Fibroblast of upper back skin (primary cell): ENCODE data around the gene SCN7A.
A peak's percentile ranks its signal among the peaks of the same experiment; 100 is the strongest.
"Not testable (repeated sequence)": the region's sequence is repeated elsewhere in the genome, so short reads cannot be mapped to it uniquely, and the experiment has no call there.

Experiments
- DNase-seq: peaks from one replicate; pipeline ENCODE4 v3.0.0-alpha.2; 2013

The SCN7A gene

DNA sequence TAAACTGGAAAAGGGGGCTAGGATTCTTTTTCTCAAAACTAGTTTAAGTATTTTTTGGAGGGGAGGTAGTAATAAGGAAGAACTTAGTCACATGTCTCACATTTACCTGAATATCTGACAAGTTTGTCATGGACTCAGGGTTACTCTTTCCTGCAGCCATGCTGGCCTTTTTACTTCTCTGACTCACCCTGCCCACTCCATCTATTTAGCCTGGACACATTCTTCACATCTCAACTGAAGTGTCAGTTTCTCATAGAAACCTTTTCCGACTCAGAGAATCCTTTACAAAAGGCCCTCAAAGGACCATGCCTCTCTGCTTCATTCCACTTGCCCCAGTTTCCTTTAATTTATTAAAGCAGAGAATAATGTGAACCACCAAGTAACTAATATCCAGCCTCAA is 42.6 kb downstream of the SCN7A start:
- peak; percentile 3 for DNase-seq

DNA sequence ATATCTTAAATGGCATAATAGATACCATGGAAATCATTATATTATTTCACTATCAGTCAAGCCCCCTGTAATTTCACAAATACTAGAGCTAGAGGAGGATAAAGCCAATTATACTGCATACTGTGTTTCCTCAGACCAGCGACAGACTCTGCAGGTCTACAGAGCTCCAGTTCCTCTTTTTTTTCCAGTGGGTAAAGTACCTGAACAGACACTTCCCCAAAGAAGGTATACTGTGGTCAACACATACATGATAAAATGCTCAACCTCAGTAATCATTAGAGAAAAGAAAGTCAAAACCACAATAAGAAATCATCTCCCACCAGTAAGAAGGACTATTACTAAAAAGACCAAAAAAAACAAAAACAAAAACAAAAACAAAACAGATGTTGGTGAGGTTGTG is 44.6 kb downstream of the SCN7A start:
- DNase-seq = no peak

DNA sequence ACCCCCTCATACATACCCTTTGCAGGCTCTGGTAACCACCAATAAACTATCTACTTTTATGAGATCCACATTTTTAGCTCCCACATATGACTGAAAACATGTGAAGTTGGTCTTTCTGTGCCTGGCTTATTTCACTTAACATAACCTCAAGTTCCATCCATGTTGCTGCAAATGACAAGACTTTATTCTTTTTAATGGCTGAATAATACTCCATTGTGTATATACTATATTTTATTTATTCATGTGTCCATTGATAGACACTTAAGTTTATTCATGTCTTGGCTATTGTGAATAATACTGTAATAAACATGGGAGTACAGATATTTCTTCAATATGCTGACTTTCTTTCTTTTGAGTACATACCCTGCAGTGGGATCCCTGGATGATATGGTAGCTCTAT is 45.9 kb downstream of the SCN7A start:
- no peak for DNase-seq

DNA sequence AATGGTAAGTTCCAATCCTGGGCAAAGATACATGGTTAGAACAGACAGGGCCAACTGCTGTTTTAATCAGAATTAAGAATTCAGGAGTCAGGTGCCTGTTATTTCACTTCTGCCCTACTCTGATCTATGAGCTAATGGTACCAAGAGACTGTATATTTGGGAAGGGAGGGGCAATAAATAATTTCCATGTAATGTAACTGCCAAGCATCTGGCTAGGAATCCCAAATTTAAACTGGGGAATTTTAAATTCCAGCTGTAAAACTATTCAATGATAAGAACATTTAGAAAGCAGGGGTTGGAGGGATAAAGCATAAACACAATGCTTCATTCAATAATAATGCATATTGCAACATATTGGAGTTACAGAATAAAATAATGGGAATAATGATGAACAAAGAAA is 49.7 kb downstream of the SCN7A start:
- DNase-seq = no peak

DNA sequence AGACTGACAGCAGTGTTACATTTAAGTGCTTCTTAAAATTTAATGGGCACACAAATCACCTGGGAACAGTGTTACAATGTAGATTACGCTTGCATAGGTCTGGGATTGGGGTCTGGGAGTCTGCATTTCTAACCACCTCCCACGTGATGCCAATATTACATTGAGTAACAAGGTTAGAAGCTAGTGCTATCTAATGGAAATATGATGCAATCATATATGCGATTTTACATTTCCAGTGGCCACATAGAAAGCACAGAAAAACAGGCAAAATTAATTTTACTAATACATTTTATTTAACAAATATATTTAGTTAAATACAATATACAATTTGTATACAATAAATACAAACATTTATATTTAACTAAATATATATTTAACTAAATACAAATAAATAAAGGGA is 53.7 kb downstream of the SCN7A start:
- no peak for DNase-seq

DNA sequence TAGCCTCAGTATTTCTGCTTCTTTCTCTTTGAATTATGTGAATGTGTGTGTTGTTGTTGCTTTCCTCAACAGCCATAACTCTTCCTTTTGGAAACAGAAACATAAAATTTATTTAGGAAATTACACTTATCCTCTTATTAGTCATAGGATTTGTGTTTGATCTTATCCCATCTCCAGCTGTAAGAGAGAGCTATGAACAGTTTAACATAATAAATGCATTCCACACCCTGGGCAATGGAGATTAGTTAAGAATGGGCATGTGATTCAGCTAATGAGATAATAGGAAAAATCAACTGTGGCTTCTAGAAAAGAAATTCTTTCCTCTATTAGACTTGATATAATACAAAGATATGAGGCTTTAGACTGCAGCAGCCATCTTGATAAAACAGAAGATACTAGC is 55.0 kb downstream of the SCN7A start:
- DNase-seq = no peak

DNA sequence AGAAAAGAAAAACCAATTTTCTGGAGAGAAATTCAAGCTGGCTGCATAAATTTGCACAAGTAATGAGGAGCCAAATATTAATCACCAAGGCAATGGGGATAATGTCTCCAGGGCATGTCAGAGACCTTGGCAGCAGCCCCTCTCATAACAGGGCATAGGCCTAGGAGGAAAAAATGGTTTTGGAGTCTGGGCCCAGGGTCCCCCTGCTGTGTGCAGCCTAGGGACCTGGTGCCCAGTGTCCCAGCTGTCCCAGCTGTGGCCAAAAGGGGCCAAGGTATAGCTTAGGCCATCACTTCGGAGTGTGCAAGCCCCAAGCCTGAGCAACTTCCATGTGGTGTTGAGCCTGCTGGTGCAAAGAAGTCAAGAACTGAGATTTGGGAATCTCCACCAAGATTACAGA is 57.1 kb downstream of the SCN7A start:
- no peak for DNase-seq

DNA sequence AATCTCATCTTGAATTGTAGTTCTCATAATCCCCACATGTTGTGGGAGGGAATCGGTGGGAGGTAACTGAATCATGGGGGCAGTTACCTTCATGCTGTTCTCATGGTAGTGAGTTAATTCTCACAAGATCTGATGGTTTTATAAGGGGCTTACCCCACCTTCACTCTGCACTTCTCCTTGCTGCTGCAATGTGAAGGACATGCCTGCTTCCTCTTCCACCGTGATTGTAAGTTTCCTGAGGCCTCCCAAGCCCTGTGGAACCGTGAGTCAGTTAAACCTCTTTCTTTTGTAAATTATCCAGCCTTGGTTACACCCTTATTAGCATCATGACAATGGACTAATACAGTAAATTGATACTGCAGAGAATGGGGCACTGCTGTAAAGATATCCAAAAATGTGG is 57.9 kb downstream of the SCN7A start:
- DNase-seq = no peak

DNA sequence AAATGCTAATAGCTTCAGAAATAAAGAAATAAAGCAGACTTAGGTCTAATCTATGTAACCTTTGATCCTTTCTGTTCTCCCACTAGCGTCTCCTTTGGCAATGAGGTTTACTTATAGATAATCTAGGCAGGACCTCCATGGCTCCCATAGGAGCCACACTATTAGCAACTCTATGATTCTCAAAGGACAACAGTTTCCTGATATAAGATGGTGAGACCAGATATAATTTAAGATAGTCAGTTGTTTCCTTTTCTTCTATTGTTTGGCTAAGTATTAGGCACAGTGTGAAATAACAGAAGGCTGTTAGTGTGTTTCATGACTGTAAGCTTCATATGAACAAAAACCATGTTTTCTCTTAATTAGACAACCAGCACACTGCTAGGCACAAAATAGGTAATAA is 59.6 kb downstream of the SCN7A start:
- DNase-seq = no peak

DNA sequence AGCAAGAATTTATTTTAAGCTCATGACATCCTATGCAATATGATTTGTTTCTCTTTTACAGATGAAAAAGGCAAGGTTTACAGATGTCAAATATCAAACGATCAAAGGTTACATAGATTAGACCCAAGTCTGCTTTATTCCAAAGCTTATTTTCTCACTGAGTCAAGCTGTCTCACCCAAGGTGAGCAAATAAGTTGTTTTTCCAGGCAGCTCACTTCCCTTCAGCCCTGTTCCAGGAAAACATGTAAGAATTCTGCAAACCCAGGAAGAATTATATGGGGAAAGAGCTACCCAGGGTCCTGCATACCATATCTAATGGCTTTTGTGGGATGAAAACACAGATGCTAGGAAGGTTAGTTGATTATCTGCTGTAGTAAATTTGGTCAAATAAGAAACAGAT is 60.6 kb downstream of the SCN7A start:
- DNase-seq = no peak

DNA sequence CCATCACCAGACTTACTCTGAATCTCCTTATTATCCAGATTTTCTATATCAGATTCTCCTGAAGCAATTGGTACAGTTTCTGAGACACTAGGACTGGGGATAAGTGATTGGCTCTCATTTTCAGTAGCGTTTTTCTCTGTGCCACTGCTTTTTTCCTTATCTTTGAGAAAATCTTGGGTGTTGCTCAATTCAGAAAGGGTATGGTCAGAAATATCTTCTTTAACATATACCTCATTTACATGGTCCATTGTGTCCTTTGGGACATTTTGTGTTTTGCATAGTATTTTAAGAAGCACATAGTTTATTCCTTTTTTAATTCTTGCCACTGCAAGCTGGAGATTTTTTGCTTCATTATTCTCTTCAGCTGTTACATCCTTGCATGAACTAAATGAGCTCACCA is 61.7 kb downstream of the SCN7A start:
- no peak for DNase-seq

DNA sequence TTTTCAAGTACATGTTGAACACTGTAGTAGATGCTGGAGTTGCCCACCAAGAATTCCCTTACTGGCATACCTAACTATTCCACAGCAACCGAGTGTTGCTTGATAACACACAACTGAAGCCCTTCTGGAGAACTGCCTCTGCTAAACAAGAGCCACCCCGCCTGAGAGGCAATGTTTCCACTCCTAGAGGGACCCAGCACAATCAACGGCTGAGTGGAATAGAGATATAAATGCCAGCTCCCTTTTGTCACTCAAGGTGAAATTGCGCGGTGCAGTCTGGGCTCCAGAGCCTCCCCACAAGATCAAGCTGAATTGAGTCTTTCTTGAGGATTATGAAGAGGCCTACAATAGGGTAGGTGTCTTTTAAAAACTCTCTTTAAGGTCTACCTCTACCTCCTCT is 69.2 kb downstream of the SCN7A start:
- DNase-seq = no peak

DNA sequence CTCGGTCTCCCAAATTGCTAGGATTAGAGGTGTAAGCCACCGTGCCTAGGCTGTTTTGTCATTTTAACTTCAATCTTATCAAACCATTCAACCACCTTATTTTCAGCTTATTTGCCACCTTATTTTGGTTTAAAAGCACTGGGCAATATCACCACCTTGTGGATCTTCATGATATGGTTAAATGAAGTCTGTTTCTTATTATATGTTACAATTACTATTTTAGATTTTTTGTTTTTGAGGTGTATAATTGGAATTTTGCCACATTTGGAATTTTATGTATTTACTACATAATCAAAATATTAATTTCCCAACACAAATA is 74.5 kb downstream of the SCN7A start:
- DNase-seq = peak; percentile 64

DNA sequence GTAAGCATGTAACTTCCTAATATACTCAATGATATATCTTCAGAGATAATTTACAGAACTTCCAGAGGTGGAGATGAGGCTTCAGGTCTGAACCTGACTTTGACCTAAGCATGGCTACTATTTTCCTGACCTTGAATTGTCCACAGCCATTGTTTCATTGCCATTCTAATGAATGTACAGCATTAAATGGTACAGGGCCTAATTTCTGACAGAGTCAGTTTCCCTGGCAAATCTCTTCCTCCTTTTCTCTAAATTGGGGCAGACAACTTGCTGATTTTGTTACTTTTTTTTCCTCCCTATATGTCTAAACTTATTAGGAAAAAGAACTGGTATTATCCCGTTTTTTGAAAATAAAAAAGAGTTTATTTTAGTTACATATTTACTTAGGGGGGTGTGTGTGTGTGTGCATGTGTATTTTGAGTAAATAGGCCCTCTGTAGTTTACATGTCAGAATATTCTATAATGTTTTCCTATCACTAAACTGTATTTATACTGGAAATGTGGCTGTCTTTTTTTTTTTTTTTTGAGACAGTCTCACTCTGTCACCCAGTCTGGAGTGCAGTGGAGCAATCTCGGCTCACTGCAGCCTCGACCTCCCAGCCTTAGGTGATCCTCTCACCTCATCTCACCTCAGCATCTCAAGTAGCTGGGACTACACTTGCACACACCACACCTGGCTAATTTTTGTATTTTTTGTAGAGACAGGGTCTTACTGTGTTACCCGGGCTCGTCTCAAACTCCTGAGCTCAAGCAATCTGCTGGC is 75.0 kb downstream of the SCN7A start:
- DNase-seq = no peak

DNA sequence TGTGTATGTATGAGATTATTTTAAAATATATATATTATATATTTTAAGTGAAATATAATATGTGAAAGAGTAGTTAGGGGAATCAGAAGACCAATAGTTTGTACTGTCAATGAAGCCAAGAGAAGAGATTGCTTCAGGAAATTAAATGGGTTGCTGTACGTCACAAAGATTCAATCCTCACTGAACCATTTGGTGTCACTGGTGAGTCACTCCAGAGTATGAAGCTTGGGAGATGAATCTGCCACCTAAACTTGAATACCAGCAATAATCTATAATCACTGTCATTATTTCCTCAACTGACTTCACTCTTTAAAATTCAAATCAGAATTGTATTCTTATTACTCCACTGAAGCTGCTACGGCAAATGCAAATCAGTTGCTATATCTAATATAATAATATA is 76.4 kb downstream of the SCN7A start:
- peak; percentile 58 for DNase-seq

DNA sequence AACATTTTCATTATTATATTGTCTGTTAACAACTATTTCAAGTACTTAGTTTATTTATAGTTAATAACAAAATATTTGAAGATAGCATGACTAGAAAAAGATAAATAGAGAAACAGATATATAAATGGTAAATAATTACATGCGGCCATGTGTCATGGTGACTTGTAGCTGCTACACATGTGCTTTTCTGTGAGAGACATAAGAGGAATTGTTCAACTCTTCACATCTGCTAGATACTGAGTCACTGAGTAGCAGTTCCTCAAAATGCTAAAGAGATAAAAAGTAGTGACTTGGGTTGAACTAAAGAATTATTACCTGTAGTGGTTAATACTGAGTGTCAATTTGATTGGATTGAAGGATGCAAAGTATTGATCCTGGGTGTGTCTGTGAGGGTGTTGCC is 80.8 kb downstream of the SCN7A start:
- peak; percentile 25 for DNase-seq

DNA sequence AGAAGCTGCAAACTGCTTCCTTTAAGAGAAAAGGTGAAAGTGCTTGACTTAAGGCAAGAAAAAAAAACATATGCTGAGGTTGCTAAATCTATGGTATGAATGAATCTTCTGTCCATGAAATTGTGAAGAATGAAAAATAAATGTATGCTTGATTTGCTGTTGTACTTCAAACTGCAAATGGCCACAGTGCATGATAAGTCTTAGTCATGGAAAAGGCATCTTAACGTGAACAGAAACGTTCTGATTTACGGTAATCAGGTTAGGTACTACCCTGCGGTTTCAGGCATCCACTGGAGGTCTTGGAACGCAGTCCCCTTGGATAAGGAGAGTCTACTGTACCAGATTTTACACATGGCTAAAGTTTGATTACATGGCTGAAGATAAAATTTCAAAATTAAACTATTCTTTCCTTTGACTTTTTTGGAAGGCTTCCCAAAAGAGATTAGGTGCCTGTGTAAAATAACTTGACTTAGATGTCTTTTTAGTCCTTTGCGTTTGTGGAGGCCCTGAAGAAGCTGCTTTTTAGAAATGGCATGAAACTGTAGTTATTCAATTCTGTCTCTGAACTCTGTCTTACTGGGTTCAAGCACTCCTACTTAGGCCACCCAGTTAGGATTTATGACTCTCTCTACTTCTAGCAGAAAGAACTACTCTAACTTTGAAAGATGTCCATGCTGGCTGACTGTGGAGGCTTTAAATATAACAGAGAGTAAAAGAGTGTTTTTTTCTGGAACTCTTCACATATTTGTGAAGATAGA is 82.4 kb downstream of the SCN7A start:
- DNase-seq = peak; percentile 91

DNA sequence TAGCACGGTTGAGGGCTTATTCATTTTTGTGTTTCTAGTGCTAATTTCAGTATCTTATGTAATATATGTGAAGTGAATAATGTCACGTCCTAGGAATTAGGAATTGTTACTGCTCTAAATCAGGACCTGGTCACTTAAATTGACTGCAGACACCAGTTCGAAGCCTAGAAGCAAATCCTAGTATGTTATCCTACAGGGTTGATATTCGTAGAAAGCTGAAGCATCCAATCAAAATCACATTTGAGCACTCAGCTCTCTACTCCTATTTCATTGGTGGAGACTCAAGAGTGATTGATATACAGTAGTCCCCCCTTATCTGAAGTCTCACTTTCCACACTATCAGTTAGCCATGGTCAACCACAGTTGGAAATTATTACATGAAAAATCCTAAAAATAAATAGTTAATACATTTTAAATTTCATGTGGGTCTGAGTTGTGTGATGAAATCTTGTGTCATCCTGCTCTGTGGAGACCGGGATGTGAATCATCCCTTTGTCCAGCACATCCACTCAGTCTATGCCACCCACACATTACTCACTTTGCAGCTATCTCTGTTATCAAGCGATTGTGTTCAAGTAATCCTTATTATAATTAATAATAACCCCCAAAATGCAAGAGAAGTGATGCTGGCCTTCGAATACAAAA is 83.1 kb downstream of the SCN7A start:
- DNase-seq = peak; percentile 95

DNA sequence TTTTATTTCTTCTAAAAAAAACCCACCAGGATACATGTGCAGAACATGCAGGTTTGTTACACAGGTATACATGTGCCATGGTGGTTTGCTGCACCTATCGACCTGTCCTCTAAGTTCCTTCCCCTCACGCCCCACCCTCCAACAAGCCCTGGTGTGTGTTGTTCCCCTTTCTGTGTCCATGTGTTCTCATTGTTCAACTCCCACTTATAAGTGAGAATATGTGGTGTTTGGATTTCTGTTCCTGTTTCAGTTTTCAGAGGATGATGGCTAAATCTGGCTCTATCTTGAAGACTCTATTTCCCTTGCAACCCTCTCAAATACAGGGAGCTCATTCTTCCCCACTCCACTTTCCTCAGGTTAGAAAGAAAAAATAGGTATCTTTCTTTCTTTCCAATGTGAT is 86.3 kb downstream of the SCN7A start:
- not testable (repeated sequence) for DNase-seq

DNA sequence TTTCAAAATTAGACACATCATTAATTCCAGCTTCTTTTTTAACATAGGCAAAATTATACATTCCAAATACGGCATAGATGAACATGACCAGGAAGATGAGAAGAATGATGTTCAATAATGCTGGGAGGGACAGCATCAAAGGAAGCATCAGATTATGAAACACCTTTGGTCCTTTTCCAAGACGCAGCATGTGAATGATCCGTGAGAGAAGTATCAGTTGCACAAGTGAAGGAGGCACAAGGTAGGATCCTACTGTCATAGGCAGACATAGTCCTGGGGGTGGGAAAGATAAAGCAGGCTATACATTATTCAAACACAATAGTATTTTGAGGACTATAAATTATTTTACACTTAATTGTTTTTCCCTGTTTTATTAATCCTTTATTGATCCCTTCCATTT is 87.7 kb downstream of the SCN7A start:
- DNase-seq = no peak

DNA sequence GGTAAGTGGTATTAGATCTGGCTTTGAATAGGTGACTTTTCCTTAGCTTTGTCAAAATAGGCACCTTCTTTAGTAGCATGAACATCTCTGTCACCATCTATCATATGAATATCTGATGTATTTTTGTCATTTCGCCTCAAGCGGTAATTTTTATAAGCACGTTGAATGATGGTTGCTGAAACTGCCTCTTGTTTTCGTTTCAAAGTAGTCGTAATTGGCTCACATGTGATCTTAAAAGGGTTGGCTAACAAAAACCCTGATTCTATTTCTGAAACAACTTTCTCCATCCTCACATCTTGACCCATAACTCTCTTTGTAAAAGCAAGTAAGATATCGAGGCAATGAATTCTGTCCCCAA is 88.5 kb downstream of the SCN7A start:
- no peak for DNase-seq

DNA sequence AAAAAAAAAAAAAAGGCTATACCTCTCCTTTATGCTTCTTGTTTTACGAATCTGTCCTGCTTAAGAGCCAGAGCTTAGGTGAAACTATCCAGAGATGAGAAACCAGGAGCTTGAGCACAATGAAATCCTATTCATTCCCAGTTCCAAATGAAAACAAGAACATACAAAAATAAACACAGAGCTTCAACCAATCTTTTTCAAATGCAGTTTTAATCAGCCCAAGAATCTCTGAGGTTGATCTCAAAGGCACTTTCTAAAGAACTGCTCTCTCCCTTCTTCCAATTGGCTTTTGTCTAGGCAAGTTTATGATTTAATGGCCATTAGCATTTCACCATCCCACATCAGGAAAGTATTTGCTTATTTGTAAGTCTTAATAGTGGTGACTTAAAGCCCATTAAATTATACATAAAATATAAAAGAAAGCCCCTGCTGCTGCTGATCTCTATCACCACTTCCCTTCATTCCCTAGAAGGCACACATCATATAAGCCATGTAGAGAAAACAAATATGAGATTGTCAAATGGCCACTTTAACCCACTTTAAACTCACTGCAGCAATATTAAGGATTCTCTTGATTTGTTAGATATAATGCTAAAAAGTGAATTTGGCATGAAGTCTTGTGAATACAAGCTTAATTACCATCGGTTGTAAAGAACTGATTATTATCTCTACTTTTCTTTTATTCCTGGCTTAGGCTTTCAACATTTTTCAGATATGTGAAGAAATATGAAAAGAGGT is 89.0 kb downstream of the SCN7A start:
- DNase-seq = no peak

DNA sequence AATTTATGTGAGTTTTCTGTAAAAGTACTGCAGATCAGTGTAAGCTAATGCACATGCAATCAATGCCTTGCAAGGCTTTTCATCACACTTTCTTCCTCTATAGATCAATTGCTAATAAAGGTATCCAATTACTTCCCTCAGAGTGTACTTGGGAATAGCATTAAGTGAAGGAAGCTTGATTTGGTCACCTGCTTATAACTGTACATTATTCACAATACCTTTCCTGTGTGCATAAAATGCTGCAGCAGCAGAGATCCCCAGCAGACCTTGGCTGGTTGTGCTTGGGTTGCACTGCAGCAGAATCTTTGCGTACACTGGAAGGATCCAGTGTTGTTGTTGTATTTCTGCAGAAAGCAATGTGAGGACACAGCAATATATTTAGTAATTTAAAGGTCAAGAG is 99.8 kb downstream of the SCN7A start:
- no peak for DNase-seq

DNA sequence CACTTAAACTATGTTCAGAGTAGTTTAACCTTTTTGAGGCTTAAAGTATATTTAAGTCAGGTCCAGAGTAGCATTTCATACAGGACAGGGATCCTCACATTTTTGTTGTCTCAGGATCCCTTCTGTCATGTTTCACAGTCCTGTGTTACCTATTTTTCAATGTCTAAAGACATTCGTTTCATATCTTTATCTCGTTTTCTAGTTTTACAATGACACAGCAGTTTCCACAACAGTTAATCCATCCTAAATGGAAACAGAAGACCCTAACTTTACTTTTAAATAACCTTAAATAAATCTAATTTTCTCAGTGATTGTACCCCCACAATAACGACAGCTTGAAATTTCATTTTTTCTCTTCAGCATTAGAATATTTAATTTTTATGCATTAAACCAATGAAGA is 101.0 kb downstream of the SCN7A start:
- DNase-seq = no peak
